ENCODE results near the gene JMJD8.
A peak's percentile ranks its signal among the peaks of the same experiment; 100 is the strongest.

The JMJD8 gene

DNA sequence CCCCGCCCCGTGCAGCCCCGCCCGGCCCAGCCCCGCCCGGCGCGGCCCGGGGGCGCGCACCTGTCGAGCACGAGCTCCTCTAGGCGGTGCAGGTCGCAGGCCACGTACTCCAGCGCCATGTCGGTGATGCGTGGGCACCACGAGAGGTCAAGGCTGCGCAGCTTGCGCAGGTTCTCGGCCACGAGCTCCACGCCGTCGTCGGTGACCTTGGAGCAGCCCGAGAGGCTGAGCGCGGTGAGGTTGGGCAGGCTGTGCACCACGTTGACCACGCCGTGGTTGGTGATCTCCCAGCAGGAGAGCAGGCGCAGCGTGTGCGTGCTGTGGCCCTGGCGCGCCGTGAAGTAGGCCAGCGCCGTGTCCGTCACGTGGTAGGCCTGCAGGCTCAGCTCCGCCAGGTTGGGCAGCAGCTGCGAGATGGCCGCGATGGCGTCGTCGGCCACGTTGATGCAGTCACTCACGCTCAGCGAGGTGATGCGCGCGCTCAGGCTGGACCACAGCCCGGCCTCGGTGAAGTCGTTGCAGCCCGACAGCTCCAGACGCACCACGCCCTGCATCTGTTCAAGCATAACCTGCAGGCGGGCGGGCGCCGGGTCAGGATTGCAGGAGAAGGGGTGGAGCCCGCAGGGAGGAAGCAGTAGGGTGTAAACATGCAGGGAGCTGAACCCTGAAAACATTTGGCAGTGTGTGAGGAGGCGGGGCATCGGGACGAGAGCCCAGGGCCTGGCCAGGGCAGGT lies 11.4 kb upstream of the JMJD8 start (continued):
- TF ChIP-seq ZNF19 (tag by site-specific recombination; IDR thresholded peaks at IDR 0.05; ENCODE audit: low read depth) (no peak), ZNF280D (tag by site-specific recombination; IDR thresholded peaks at IDR 0.05) (no peak), ZNF423 (tag by site-specific recombination; IDR thresholded peaks at IDR 0.05) (no peak), ZNF521 (tag by site-specific recombination; IDR thresholded peaks at IDR 0.05) (no peak), ZNF266 (tag by site-specific recombination; IDR thresholded peaks at IDR 0.05; ENCODE audit: low read depth) (no peak), ZFP69B (tag by site-specific recombination; IDR thresholded peaks at IDR 0.05) (0 out of 2 replicates have a peak, but pooled peaks have one; percentile 14), ZNF785 (tag by site-specific recombination; IDR thresholded peaks at IDR 0.05) (peak; percentile 35; the same call in 1 of the 2 replicates), ZNF214 (tag by site-specific recombination; IDR thresholded peaks at IDR 0.05; ENCODE audit: borderline replicate concordance) (no peak), ZNF223 (tag by site-specific recombination; IDR thresholded peaks at IDR 0.05) (no peak), SP7 (tag by site-specific recombination; IDR thresholded peaks at IDR 0.05) (peak; percentile 58), ZNF600 (tag by site-specific recombination; IDR thresholded peaks at IDR 0.05) (peak; percentile 97), KLF10 (tag by site-specific recombination; IDR thresholded peaks at IDR 0.05) (no peak), ZNF211 (tag by site-specific recombination; IDR thresholded peaks at IDR 0.05; ENCODE audit: low read depth) (no peak), ZBTB17 (tag by site-specific recombination; IDR thresholded peaks at IDR 0.05) (peak; percentile 82), ZNF426 (tag by site-specific recombination; IDR thresholded peaks at IDR 0.05) (no peak), ZNF585B (tag by site-specific recombination; IDR thresholded peaks at IDR 0.05) (no peak), GFI1B (tag by site-specific recombination; IDR thresholded peaks at IDR 0.05) (no peak), ZNF558 (tag by site-specific recombination; IDR thresholded peaks at IDR 0.05) (no peak), ZBTB7A (tag by site-specific recombination; IDR thresholded peaks at IDR 0.05; ENCODE audit: low read depth) (no peak), HOXD13 (CRISPR knock-in tag; IDR thresholded peaks at IDR 0.05; ENCODE audit: borderline replicate concordance) (no peak), KLF1 (tag by site-specific recombination; IDR thresholded peaks at IDR 0.05) (peak; percentile 99), ZNF624 (tag by site-specific recombination; IDR thresholded peaks at IDR 0.05) (no peak), KLF9 (tag by site-specific recombination; IDR thresholded peaks at IDR 0.05; ENCODE audit: low read depth) (peak; percentile 18; the same call in 1 of the 2 replicates), ZNF549 (tag by site-specific recombination; IDR thresholded peaks at IDR 0.05) (no peak), ZNF664 (tag by site-specific recombination; IDR thresholded peaks at IDR 0.05) (no peak), ZNF548 (tag by site-specific recombination; IDR thresholded peaks at IDR 0.05) (no peak), ZNF174 (tag by site-specific recombination; IDR thresholded peaks at IDR 0.05) (no peak)
- TF ChIP-seq, protein P1, sequence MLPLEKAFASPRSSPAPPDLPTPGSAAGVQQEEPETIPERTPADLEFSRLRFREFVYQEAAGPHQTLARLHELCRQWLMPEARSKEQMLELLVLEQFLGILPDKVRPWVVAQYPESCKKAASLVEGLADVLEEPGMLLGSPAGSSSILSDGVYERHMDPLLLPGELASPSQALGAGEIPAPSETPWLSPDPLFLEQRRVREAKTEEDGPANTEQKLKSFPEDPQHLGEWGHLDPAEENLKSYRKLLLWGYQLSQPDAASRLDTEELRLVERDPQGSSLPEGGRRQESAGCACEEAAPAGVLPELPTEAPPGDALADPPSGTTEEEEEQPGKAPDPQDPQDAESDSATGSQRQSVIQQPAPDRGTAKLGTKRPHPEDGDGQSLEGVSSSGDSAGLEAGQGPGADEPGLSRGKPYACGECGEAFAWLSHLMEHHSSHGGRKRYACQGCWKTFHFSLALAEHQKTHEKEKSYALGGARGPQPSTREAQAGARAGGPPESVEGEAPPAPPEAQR (tag by site-specific recombination; IDR thresholded peaks at IDR 0.05), result no peak
- TF ChIP-seq, protein P2, sequence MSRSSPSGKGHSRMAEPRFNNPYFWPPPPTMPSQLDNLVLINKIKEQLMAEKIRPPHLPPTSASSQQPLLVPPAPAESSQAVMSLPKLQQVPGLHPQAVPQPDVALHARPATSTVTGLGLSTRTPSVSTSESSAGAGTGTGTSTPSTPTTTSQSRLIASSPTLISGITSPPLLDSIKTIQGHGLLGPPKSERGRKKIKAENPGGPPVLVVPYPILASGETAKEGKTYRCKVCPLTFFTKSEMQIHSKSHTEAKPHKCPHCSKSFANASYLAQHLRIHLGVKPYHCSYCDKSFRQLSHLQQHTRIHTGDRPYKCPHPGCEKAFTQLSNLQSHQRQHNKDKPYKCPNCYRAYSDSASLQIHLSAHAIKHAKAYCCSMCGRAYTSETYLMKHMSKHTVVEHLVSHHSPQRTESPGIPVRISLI (tag by site-specific recombination; IDR thresholded peaks at IDR 0.05), result no peak
- TF ChIP-seq, protein P3, sequence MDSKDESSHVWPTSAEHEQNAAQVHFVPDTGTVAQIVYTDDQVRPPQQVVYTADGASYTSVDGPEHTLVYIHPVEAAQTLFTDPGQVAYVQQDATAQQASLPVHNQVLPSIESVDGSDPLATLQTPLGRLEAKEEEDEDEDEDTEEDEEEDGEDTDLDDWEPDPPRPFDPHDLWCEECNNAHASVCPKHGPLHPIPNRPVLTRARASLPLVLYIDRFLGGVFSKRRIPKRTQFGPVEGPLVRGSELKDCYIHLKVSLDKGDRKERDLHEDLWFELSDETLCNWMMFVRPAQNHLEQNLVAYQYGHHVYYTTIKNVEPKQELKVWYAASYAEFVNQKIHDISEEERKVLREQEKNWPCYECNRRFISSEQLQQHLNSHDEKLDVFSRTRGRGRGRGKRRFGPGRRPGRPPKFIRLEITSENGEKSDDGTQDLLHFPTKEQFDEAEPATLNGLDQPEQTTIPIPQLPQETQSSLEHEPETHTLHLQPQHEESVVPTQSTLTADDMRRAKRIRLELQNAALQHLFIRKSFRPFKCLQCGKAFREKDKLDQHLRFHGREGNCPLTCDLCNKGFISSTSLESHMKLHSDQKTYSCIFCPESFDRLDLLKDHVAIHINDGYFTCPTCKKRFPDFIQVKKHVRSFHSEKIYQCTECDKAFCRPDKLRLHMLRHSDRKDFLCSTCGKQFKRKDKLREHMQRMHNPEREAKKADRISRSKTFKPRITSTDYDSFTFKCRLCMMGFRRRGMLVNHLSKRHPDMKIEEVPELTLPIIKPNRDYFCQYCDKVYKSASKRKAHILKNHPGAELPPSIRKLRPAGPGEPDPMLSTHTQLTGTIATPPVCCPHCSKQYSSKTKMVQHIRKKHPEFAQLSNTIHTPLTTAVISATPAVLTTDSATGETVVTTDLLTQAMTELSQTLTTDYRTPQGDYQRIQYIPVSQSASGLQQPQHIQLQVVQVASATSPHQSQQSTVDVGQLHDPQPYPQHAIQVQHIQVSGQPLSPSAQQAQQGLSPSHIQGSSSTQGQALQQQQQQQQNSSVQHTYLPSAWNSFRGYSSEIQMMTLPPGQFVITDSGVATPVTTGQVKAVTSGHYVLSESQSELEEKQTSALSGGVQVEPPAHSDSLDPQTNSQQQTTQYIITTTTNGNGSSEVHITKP (tag by site-specific recombination; IDR thresholded peaks at IDR 0.05), result no peak
- TF ChIP-seq, protein P4, sequence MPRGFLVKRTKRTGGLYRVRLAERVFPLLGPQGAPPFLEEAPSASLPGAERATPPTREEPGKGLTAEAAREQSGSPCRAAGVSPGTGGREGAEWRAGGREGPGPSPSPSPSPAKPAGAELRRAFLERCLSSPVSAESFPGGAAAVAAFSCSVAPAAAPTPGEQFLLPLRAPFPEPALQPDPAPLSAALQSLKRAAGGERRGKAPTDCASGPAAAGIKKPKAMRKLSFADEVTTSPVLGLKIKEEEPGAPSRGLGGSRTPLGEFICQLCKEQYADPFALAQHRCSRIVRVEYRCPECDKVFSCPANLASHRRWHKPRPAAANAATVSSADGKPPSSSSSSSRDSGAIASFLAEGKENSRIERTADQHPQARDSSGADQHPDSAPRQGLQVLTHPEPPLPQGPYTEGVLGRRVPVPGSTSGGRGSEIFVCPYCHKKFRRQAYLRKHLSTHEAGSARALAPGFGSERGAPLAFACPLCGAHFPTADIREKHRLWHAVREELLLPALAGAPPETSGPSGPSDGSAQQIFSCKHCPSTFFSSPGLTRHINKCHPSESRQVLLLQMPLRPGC (tag by site-specific recombination; IDR thresholded peaks at IDR 0.05), result no peak; the same call in 1 of the 2 replicates

Measured in HEK293 (cell line).